Neural progenitor cell (in vitro differentiated cells): Measurements from ENCODE around the gene GPR12.

Experiments
- EZH2 ChIP-seq: fragments of 200-600 bp; sonication (generic); IDR thresholded peaks from 2 replicates; pipeline ENCODE4 v1.6.1; 2017; ENCODE audit warnings: antibody characterized with exemption, mild to moderate bottlenecking, moderate library complexity
- EZH2phosphoT487 ChIP-seq: fragments of 200-600 bp; sonication (generic); IDR thresholded peaks from 2 replicates; pipeline ENCODE4 v1.6.1; 2017; ENCODE audit warnings: antibody characterized with exemption
- TF ChIP-seq, protein P1 (sequence below): fragments of 200-600 bp; sonication (generic); IDR thresholded peaks from 2 replicates; pipeline ENCODE4 v1.5.1; 2017; ENCODE audit warnings: antibody characterized with exemption, mild to moderate bottlenecking

GRCh38 chr13:26762745-26763345 lies 2.3 kb upstream of the GPR12 start:
- TF ChIP-seq EZH2phosphoT487 (no peak), EZH2 (no peak)
- TF ChIP-seq, protein P1, sequence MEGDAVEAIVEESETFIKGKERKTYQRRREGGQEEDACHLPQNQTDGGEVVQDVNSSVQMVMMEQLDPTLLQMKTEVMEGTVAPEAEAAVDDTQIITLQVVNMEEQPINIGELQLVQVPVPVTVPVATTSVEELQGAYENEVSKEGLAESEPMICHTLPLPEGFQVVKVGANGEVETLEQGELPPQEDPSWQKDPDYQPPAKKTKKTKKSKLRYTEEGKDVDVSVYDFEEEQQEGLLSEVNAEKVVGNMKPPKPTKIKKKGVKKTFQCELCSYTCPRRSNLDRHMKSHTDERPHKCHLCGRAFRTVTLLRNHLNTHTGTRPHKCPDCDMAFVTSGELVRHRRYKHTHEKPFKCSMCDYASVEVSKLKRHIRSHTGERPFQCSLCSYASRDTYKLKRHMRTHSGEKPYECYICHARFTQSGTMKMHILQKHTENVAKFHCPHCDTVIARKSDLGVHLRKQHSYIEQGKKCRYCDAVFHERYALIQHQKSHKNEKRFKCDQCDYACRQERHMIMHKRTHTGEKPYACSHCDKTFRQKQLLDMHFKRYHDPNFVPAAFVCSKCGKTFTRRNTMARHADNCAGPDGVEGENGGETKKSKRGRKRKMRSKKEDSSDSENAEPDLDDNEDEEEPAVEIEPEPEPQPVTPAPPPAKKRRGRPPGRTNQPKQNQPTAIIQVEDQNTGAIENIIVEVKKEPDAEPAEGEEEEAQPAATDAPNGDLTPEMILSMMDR = no peak
